Activated CD8-positive, alpha-beta memory T cell treated with anti-CD3 and anti-CD28 coated beads for 24 hours (primary cell): ENCODE measurements around the gene UTP3.
"Not testable (repeated sequence)": the region's sequence is repeated elsewhere in the genome, so short reads cannot be mapped to it uniquely, and the experiment has no call there.

ENCODE experiments used
- DNase-seq: peaks from one replicate; pipeline ENCODE4 v3.0.0-alpha.2; 2020

The UTP3 gene

DNA sequence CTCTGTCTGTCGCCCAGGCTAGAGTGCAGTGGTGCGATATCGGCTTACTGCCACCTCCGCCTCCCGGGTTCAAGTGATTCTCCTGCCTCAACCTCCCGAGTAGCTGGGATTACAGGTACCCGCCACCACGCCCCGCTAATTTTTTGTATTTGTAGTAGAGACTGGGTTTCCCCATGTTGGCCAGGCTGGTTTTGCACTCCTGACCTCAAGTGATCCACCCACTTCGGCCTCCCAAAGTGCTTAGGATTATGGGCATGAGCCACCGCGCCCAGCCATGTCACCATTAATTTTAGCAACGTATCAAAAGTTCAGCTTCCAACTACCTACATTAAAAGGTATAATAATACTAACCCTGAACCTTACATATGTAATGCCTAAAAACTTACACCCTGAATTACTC lies 940 bp upstream of the UTP3 start:
- no peak for DNase-seq

- DNase-seq, result no peak
Measured at GRCh38 chr4:70688795-70689231, 481 bp downstream of the UTP3 start.

- DNase-seq, result no peak
Measured at GRCh38 chr4:70691661-70692060, 3.3 kb downstream of the UTP3 start.

DNA sequence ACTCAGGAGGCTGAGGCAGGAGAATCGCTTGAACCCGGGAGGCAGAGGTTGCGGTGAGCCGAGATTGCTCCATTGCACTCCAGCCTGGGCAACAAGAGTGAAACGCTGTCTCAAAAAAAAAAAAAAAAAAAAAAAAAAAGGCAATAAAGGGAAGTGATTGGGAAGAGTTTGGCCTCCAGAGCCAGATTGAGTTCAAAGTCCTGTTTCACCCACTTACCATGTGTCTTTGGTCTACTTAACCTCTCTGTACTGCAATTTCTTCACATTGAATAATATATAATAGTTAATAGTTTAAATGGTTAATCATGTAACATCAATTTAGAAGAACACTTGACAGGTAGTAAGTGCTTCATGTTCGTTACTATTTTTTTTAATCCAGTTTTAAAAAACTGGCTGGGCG lies 6.3 kb downstream of the UTP3 start:
- not testable (repeated sequence) for DNase-seq

DNA sequence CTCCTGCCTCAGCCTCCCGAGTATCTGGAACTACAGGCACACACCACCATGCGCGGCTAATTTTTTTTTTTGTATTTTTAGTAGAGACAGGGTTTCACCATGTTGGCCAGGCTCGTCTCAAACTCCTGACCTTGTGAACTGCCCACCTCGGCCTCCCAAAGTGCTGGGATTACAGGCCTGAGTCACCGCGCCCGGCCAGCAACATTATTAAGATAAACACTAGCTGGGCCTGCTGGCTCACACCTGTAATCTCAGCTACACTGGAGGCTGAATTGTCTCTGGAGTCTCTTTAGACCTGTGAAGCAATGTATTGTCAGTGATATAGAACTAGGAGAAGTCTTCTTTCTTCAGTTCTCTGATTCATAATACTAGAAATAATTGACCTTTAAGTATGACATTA lies 10.1 kb downstream of the UTP3 start:
- not testable (repeated sequence) for DNase-seq

GRCh38 chr4:70700712-70701111 lies 12.4 kb downstream of the UTP3 start:
- DNase-seq, result no peak

DNA sequence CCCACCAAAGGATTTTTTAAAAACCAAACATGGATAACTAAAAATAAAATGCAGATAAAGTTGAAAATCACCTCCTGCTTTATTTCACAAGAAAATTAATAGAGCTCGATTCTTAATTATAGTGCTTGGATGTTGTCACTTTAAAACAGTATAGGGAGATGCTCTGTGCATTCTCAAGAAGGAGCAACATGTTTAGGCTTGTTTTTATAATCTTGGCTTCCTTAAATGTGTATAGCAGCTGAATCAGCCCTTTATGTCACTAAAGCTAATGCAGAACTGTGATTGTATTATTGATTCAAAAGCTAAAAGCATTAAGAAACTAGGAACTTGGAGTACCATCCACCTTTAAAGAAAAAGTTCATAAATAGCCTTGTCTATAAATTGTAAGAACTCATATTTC lies 12.9 kb downstream of the UTP3 start:
- no peak for DNase-seq

GRCh38 chr4:70702592-70702991 lies 14.3 kb downstream of the UTP3 start:
- DNase-seq, result not testable (repeated sequence)

- no peak for DNase-seq
Measured at GRCh38 chr4:70703619-70704214, 15.4 kb downstream of the UTP3 start.

GRCh38 chr4:70704215-70704930 lies 16.0 kb downstream of the UTP3 start:
- peak; percentile 79 for DNase-seq

DNA sequence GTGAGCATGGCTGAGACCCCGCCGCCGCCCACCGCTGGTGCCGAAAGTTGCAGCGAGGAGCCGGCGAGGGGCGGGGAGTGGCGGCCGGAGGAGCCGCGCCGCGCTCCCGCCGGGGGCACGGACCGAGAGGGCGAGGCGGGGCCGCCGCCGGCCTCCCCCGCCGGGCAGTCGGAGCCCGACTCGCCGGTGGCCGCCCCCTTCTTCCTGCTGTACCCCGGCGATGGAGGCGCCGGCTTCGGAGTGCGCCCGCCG lies 16.5 kb downstream of the UTP3 start:
- no peak for DNase-seq

- peak; percentile 89 for DNase-seq
Measured at GRCh38 chr4:70705183-70706043, 17.1 kb downstream of the UTP3 start.

- DNase-seq, result no peak
Measured at GRCh38 chr4:70706044-70706461, 17.7 kb downstream of the UTP3 start.

GRCh38 chr4:70706516-70706915 lies 18.2 kb downstream of the UTP3 start:
- DNase-seq, result no peak

DNA sequence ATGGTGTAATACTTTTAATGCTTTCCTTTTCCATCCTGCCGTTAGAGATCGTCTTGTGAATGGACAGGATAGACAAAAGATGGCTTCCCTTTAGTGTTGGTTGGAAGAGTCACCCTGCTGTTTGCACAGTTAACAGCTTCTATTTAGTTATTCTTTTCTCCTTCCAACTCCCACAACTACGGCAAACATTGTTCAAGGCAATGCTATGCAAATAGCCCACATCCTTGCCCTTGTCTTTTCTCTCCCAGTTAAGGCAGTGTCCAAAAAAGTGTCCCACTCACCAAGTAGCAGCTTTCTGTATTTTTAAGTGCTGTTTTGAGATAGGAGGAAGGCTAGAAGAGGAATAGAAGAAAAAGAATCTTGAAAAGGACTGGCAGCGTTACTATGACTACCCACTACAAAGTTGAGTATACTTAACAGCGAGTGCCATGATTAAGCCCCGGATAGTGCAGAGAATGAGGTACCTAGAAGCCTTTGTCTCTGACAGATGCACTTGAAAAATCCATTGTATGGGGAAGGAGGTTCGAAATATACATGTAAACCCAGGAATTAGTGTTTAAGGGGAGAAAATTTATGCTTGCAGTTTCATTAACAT lies 21.4 kb downstream of the UTP3 start:
- no peak for DNase-seq

- no peak for DNase-seq
Measured at GRCh38 chr4:70711599-70711998, 23.3 kb downstream of the UTP3 start.

DNA sequence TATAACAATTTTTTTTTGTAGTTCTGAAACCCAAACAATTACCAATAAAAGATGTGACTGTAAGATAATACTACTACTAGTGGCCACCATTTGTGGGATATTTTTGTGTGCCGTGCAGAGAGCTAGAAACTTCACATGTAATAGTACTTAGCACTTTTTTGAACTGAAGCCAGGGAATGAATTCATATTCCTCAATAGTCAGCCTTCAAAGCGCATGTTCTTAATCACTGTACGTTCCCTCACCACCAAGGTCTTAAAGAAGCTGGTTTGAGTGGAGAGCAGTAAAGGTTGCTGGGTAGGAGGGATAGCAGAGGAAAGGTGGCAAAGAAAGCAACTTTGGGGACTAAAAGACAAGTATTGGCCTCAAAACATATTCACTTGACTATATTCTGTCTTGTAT lies 23.8 kb downstream of the UTP3 start:
- no peak for DNase-seq

DNA sequence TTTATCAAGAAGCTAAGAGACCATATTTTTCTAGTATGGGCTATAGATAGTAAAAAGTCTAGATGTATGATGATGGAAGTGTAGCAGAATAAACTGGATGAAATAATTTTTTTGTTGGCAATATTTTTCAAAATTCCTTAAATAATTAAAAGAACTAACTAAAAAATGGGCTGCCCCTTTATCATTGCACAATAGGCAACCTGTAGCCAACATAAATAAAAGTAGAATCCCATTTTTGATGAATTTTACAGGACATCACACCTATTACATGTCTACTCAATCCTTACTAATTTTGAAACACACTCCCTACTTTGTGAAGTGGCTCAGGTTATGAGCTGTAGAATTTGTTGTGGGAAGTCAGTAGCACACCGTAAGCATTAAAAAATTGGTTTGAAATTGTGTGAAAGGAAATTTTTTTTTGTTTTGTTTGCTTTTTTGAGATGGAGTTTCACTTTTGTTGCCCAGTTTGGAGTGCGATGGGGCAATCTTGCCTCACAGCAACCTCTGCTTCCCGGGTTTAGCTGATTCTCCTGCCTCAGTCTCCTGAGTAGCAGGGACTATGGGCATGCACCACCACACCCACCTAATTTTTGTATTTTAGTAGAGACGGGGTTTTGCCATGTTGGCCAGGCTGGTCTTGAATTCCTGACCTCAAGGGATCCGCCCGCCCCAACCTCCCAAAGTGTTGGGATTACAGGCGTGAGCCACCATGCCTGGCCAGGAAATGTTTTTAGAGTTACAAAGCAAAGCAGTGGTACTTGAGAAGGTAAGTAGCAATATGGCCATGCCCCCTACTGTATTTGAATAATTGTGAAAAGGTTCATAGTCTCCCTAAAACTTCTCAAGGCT lies 24.5 kb downstream of the UTP3 start:
- no peak for DNase-seq

DNA sequence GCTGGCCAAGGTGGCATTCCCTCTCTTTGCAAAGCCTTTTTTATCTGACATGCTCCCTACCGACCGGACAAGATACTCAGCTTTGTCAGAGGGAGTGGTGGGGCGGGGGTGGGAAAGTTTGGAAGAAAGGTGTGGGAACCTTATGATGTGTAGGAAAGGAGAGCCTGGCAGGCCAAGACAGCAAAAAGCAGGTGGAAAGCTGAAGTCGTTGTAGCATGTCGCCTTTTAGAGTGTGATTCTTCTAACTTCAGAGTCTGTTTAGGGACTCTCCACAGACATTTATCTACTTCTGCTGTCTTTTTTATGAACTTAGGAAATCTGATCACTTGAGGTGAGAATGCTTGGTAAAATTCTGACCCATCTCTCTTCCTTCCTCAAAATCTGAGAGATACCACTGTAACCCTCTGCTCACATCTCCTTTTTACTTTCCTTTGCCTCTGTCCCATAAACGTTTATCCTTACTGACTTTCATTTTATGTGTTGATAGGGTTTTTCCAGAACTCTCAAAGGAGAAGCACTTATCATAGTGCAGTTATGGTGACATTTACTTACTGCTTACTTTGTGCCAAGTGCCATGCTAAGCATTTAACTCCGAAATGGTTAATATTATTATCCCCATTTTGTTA lies 25.2 kb downstream of the UTP3 start:
- DNase-seq, result no peak

DNA sequence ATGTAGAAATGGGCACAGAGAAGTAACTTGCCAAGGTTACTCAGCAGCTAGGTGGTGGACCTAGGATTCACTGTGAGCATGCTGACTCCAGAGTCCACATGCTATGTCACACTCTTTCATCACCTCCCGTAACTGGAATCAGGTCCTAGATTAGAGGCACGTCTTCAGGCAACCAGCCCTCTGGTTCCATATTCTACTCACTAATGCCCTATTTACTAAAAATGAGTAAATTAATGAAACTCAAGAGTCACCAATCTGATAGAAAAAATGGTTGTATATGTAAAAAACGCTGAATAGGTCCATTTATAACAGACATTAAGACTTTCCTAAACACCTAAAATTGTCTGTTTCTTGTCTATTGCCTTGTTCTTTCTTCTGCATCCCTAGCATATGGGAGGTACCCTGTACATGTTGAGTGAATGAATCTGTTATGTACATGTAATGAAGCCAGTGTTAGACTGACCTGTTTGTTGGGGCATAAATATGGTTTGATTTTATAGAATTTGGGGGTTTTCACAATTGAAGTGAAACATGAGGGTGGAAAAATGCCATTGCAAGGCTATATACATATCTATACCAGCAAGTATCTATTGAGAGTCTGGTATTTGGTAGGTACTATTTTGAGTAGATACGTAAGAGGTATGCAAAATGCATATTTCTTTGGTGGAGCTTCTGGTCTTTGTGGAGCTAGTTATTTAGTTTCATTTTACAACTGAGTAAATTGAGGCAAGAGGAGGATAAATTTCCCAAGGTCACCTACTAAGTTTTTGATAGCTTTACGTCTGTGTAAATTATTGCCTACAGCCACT lies 26.0 kb downstream of the UTP3 start:
- no peak for DNase-seq

DNA sequence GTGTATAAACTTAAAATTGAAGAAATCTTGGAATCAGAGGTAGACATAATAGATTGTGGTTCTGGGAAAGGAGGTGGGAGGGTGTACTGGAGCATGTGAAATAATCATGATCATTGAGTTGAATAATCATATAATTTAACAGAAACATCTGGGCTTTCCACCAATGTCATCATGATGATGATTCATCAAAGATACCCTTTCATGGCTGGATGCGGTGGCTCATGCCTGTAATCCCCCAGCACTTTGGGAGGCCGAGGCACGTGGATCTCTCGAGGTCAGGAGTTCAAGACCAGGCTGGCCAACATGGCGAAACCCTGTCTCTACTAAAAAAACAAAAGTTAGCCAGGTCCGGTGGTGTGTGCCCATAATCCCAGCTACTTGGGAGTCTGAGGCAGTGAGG lies 26.8 kb downstream of the UTP3 start:
- DNase-seq, result no peak
